Mucosa of descending colon (tissue), 3 donors: ENCODE measurements around the gene XRCC1. TPM values are rescaled to one million over a fixed set of nuclear protein-coding genes. Genes with fewer than 3 reads are reported as not detected.

Source experiments
- ATAC-seq: fragments of 200-7000 bp; cut with Tn5 transposase; one replicate; pipeline ENCODE4 v1.9.1; 2020; ENCODE audit warnings: mild to moderate bottlenecking, moderate library complexity
- DNase-seq, 3 donors: peaks; one replicate each; pipeline ENCODE4 v3.0.0-alpha.2; 2020
- H3K36me3 ChIP-seq: fragments of 200-600 bp; one replicate; pipeline ENCODE4 v1.8.0; 2021; ENCODE audit warnings: low read depth, mild to moderate bottlenecking
- H3K4me1 ChIP-seq: fragments of 200-600 bp; one replicate; pipeline ENCODE4 v1.8.0; 2021; ENCODE audit warnings: low read depth, mild to moderate bottlenecking
- H3K4me3 ChIP-seq: fragments of 200-600 bp; one replicate; pipeline ENCODE4 v1.8.0; 2021; ENCODE audit warnings: mild to moderate bottlenecking
- H3K9me3 ChIP-seq: fragments of 200-600 bp; one replicate; pipeline ENCODE4 v1.8.0; 2021; ENCODE audit warnings: mild to moderate bottlenecking
- intact Hi-C, 2 donors: fragments of 100-400 bp; cut with DNase I in 1 of 2; cut with micrococcal nuclease in 1 of 2; formaldehyde crosslinking; loops; one replicate each; pipeline versions ENCODE4 v1.11.0 to v1.11.1; 2022; cut with DNase I, micrococcal nuclease
- total RNA-seq, 3 donors: library from RNA; stranded (reverse); fragmentation: NEBNext Ultra II Directional in 2 of 3; extraction: Animal tissue kit (Norgen Biotek cat#: 25700) in 2 of 3; gene quantifications; one replicate each; pipeline versions ENCODE4 v1.2.1 to v1.2.4, GENCODE V29; 2021 to 2023
- TF ChIP-seq, protein P1 (sequence below): fragments of 200-600 bp; IDR thresholded peaks from one replicate; pipeline ENCODE4 v1.8.0; 2022; ENCODE audit warnings: antibody characterized with exemption, mild to moderate bottlenecking
- donor health status: DM: no; HTN: no; CAD: no; lungs with moderate emphysema.
- donor health status: DM: no; HTN: no; CAD: no.
- donor health status: DM: no; HTN: yes; CAD: no.

Gene XRCC1
- total RNA-seq, 3 donors from 2014 or later, result 16.4 to 33.4 (median 21.1) TPM

DNA sequence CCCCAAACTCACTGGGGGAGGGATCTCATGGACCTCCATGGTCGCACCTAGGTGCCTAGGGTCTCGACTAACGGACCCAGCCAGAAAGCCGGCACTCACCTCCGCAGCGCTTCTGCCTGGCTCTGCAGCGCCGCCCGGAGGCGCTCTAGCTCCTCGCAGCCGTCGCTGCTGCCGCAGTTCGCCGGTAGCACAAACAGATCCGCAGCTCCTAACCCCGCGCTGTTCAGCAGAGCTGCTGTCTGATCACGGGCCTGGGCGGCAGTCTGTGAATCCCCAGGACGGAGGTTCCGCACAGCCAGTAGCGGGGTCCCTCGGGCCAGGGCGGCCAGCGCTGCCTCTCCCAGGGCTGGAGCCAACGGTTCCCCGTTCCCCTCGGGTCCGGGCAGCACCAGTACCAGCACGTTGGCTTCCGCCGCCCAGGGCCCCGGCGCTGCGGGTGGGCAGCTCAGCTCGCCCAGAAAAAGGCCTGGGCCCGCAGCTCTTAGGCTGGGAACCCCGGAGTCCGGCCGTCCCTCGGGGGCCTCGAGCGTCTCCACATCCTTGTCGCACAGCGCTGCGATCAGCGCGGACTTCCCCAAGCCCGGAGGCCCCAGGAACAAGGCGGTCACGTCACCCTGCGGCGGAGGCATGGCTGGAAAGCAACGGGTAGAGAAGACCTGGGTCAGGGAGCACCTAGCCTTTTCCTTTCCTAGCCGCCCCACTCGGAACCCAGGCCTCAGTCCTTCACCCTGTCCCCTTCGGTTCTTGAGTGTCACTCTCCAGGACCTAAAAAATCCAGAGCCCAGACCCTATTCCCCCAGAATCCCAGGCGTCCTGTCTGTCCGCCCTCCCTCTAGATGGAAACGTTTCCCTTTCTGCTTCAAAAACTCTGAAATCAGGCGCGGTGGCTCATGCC lies 19.6 kb upstream of the XRCC1 start:
- H3K36me3 ChIP-seq, result no peaks in the 10 kb centered on the region
- ATAC-seq (peak; percentile 60), DNase-seq (peak; percentile 66 to 83 (median 75))
- TF ChIP-seq, protein P1, sequence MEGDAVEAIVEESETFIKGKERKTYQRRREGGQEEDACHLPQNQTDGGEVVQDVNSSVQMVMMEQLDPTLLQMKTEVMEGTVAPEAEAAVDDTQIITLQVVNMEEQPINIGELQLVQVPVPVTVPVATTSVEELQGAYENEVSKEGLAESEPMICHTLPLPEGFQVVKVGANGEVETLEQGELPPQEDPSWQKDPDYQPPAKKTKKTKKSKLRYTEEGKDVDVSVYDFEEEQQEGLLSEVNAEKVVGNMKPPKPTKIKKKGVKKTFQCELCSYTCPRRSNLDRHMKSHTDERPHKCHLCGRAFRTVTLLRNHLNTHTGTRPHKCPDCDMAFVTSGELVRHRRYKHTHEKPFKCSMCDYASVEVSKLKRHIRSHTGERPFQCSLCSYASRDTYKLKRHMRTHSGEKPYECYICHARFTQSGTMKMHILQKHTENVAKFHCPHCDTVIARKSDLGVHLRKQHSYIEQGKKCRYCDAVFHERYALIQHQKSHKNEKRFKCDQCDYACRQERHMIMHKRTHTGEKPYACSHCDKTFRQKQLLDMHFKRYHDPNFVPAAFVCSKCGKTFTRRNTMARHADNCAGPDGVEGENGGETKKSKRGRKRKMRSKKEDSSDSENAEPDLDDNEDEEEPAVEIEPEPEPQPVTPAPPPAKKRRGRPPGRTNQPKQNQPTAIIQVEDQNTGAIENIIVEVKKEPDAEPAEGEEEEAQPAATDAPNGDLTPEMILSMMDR, result peak; percentile 64
- peaks cover 36% of the 10 kb centered on the region for H3K4me1 ChIP-seq
- intact Hi-C loops, result loop anchor here in 1 of 2 donors (2.0 kb wide), 1 partner anchor 60 kb away; no protein-coding TSS in a partner anchor
- H3K4me3 ChIP-seq, result peak overlapping the region; percentile 29
- H3K9me3 ChIP-seq, result no peaks in the 10 kb centered on the region

DNA sequence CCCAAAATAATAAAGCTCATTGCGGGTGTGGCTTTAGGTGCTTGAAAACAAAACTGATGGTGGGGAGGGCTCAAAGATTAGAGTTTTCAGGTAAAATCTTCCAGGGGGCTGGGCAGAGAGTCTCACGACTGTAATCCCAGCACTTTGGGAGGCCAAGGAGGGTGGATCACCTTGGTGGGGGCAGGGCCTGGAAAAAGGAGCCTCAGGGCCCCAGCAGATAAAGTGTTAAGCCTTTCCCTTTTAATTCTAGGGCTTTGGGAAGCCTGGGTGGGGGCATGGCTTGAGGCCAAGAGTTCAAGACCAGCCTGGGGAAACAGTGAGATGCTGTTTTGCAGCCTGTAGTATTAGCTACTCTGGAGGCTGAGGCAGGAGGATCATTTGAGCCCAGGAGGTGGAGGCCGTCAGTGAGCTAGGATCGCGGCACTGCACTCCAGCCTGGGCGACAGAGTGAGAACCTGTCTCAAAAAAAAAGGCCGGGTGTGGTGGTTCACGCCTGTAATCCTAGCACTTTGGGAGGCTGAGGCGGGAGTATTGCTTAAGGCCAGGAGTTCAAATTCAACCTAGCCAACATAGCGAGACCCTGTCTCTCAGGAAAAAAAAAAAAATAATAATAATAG lies 18.9 kb upstream of the XRCC1 start:
- Histone ChIP-seq H3K4me1 (peaks cover 36% of the 10 kb centered on the region), H3K36me3 (no peaks in the 10 kb centered on the region), H3K4me3 (no peak overlapping the region), H3K9me3 (no peaks in the 10 kb centered on the region)
- intact Hi-C loops, result loop anchor here in 1 of 2 donors (2.0 kb wide), 1 partner anchor 59 kb away; no protein-coding TSS in a partner anchor
- ATAC-seq, result no peak
- TF ChIP-seq, protein P1, result no peak
- no peak for DNase-seq

DNA sequence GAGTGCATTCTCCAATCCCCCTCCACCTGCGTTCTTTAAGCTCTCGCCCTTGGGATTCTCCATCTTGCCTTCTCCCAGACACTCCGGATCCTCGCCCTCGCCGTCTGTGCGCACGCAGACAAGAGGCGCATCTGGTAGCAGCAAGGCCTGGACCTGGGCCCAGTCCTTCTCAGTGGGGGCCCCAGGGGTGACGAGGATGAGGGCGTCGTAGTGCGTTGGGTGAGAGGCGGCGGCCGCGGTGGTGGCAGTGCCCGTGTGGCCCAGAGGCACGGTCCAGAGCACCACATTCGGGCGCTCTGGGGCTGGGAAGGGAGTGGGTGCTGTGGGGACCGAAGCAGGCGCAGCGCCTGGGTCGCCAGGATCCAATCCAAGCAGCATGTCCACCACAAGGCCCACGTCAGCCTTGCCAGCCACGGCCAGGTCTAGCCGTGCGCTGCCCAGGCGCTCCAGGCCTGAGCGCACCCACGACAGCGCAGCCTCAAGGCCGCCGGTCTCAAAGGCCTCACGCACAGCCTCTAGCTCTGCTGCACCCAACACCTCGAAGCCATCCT lies 17.5 kb upstream of the XRCC1 start:
- H3K4me3 ChIP-seq, result no peak overlapping the region
- intact Hi-C loops, result no loop called here
- TF ChIP-seq, protein P1, result no peak
- no peak for DNase-seq
- no peaks in the 10 kb centered on the region for H3K36me3 ChIP-seq
- no peak for ATAC-seq
- H3K9me3 ChIP-seq, result no peaks in the 10 kb centered on the region
- peaks cover 33% of the 10 kb centered on the region for H3K4me1 ChIP-seq

DNA sequence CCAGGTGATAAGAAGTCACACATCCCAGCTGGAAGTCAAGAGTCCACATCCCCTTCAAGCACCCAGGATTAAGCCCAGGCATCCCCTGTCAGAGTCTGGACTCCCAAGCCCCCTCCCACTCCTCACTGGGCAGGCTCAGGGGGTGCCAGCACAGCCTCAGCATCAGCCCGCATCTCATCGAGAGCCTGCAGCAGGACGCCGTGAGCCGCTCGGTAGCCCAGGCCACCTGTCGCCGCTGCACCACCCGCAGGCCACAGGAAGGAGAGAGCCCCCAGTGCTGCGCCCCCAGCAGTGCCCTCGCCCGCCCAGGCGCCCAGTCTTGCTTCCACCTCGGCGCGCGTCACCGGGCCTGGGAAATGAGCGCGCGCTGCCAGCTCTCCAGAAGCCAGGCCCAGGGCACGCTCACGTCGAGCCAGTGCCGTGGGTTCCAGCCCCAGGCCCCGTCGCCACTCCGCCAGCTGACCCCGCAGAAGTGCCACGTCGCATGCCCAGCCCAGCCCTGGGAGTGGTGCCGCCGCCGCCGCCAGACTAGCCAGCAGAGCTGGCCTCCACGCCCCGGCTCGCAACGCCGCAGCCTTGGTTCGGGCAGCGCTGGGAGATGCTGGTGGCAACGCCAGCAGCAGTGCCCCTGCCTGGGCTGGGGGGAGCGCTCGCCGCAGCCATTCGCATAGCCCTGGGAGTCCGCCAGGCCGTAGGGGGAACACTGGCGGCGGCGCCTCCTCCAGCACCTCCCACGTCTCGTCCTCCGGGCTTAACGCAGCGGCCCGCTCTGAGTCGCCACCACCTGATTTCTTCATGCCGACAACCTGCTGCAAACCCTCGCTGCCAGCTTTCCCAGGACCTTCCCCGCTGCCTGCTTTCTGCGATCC lies 16.8 kb upstream of the XRCC1 start:
- TF ChIP-seq, protein P1, result no peak

DNA sequence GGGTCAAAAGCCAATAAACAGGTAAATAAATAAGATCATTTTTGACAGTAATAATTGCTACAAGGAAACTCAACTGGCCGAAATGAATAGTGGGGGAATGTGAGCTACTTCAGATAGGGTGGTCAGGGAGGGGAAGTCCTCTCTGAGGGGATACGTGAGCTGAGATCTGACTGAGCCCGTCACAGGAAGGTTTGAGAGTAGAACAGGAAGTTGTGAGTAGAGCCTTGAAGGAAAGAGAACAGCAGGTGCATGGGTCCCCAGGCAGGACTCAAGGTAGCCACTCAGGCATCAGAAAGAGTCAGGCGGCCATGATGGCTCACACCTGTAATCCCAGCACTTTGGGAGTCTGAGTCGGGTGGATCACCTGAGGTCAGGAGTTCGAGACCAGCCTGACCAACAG lies 14.4 kb upstream of the XRCC1 start:
- H3K4me3 ChIP-seq, result no peak overlapping the region
- TF ChIP-seq, protein P1, result no peak
- ATAC-seq, result no peak
- no peak for DNase-seq
- intact Hi-C loops, result no loop called here
- H3K36me3 ChIP-seq, result no peaks in the 10 kb centered on the region
- H3K9me3 ChIP-seq, result no peaks in the 10 kb centered on the region
- H3K4me1 ChIP-seq, result peaks cover 15% of the 10 kb centered on the region

More for the DNA sequence above, 16.8 kb upstream of the XRCC1 start:
- DNase-seq (peak in 1 of 3 donors; percentile 50), ATAC-seq (no peak)
- no peak overlapping the region for H3K4me3 ChIP-seq
- H3K36me3 ChIP-seq, result no peaks in the 10 kb centered on the region
- H3K9me3 ChIP-seq, result no peaks in the 10 kb centered on the region
- intact Hi-C loops, result no loop called here
- H3K4me1 ChIP-seq, result peaks cover 26% of the 10 kb centered on the region
